K562 (cell line): ENCODE data around the gene SST. TPM values are rescaled to one million over a fixed set of nuclear protein-coding genes. Genes with fewer than 3 reads are reported as not detected.

Source experiments
- ATAC-seq: fragments of 200-7000 bp; cut with Tn5 transposase; 3 replicates; pipeline ENCODE4 v1.9.1; 2020; ENCODE audit warnings: moderate library complexity
- BruUV-seq: library from RNA; stranded (reverse); fragments of 400-500 nt; replicated peaks from 2 replicates; lab custom pipeline; 2021; lab: Mats Ljungman, UMichigan
- CTCF ChIA-PET: fragments of 300-600 bp; formaldehyde crosslinking; extraction: SDS; loops from one replicate; lab custom pipeline; 2021; ENCODE audit warnings: low intra/inter-chr PET ratio; lab: Yijun Ruan, JAX
- POLR2A ChIA-PET: fragments of 300-600, 350-650 bp; sonication (Branson Sonifier 250); formaldehyde crosslinking; extraction: SDS; loops from one replicate; lab custom pipeline; 2021; ENCODE audit warnings: antibody characterized with exemption, inconsistent platforms; lab: Yijun Ruan, JAX
- DNase-seq, 4 experiments: peaks; one replicate each; pipeline versions ENCODE4 v3.0.0 to v3.0.0-alpha.2; 2011 to 2018; ENCODE audit warnings: low spot score in 3 of 4, mixed read lengths in 3 of 4; ENCODE audit errors: extremely low read depth in 1 of 4
- FAIRE-seq: peaks from 2 replicates; lab custom pipeline; 2011; peaks lifted over from hg19 to GRCh38; lab: Jason Lieb, UNC
- H2AFZ ChIP-seq: 2 replicates; pipeline ENCODE4 v1.6.0; 2011; ENCODE audit warnings: low read depth, low read length, control low read depth, inconsistent platforms
- H3K27ac ChIP-seq: fragments of 200-600 bp; 3 replicates; pipeline ENCODE4 v1.8.0; 2011; ENCODE audit warnings: low read depth, mild to moderate bottlenecking, control low read depth, inconsistent platforms, low read length, moderate library complexity, mixed read lengths; ENCODE audit errors: extremely low read depth
- H3K27me3 ChIP-seq, 2 experiments: fragments of 300-600 bp in 1 of 2; 2 replicates in 1 of 2; 3 replicates in 1 of 2; pipeline versions ENCODE4 v1.6.0 to v1.8.0; 2011; ENCODE audit warnings: inconsistent platforms in 2 of 2, low read length in 2 of 2, mild to moderate bottlenecking in 1 of 2, mixed read lengths in 1 of 2, moderate library complexity in 1 of 2; ENCODE audit not compliant: control insufficient read depth in 2 of 2, insufficient read depth in 2 of 2
- H3K36me3 ChIP-seq: fragments of 300-600 bp; 3 replicates; pipeline ENCODE4 v1.8.0; 2011; ENCODE audit warnings: mild to moderate bottlenecking, low read length, inconsistent platforms; ENCODE audit not compliant: control insufficient read depth, insufficient read depth
- H3K4me1 ChIP-seq, 2 experiments: fragments of 200-600 bp in 1 of 2; replicated peaks in 1 of 2; 2 replicates in 1 of 2; 3 replicates in 1 of 2; pipeline versions ENCODE4 v1.5.1 to v1.8.0; 2011; ENCODE audit warnings: inconsistent platforms in 2 of 2, low read length in 2 of 2, mild to moderate bottlenecking in 1 of 2, mixed read lengths in 1 of 2, moderate library complexity in 1 of 2; ENCODE audit not compliant: control insufficient read depth in 2 of 2, insufficient read depth in 2 of 2
- H3K4me2 ChIP-seq: 2 replicates; pipeline ENCODE4 v1.6.1; 2011; ENCODE audit warnings: low read length, control low read depth, inconsistent platforms, mixed read lengths; ENCODE audit not compliant: insufficient read depth
- H3K4me3 ChIP-seq: fragments of 200-600 bp; sonication (generic), shearing (Covaris generic); 2 replicates; pipeline ENCODE4 v1.5.1; 2016; ENCODE audit warnings: control low read depth, inconsistent platforms
- H3K79me2 ChIP-seq: fragments of 200-600 bp; 3 replicates; pipeline ENCODE4 v1.8.0; 2011; ENCODE audit warnings: low read length, inconsistent platforms; ENCODE audit not compliant: control insufficient read depth, insufficient read depth
- H3K9ac ChIP-seq, 2 experiments: 2 replicates each; pipeline versions ENCODE4 v1.6.0 to v1.6.1; 2011; ENCODE audit warnings: low read depth in 2 of 2, low read length in 2 of 2, control low read depth in 1 of 2, inconsistent platforms in 1 of 2, mild to moderate bottlenecking in 1 of 2, mixed read lengths in 1 of 2; ENCODE audit not compliant: insufficient read depth in 1 of 2
- H3K9me1 ChIP-seq: one replicate; pipeline ENCODE4 v1.6.0; 2011; ENCODE audit warnings: inconsistent platforms, mild to moderate bottlenecking, low read length, moderate library complexity; ENCODE audit not compliant: control insufficient read depth, insufficient read depth
- H3K9me3 ChIP-seq: replicated peaks from 2 replicates; pipeline ENCODE4 v1.5.1; 2011; ENCODE audit warnings: low read depth, low read length, inconsistent platforms; ENCODE audit not compliant: control insufficient read depth, insufficient read depth
- H4K20me1 ChIP-seq: replicated peaks from 2 replicates; pipeline ENCODE4 v1.6.1; 2011; ENCODE audit warnings: low read length, inconsistent platforms, mixed read lengths; ENCODE audit not compliant: control insufficient read depth, insufficient read depth
- ATF7 ChIP-seq: fragments of 450-650 bp; IDR thresholded peaks from 2 replicates; pipeline ENCODE4 v1.7.1; 2014; ENCODE audit warnings: mild to moderate bottlenecking, moderate library complexity
- CBX1 ChIP-seq: sonication (generic); IDR thresholded peaks from 2 replicates; pipeline ENCODE4 v1.6.1; 2016; ENCODE audit warnings: antibody characterized with exemption, low read depth, mild to moderate bottlenecking
- FOXA1 ChIP-seq: fragments of 450-650 bp; IDR thresholded peaks from 2 replicates; pipeline ENCODE4 v1.6.1; 2016; ENCODE audit warnings: mild to moderate bottlenecking, borderline replicate concordance
- GABPA ChIP-seq: fragments of 200-800 bp; sonication (Bioruptor generic); conservative IDR thresholded peaks from 2 replicates; pipeline ENCODE4 v1.6.1; 2016; ENCODE audit warnings: low read depth, missing genetic modification characterization, missing compliant biosample characterization
- KAT7 ChIP-seq: sonication (generic); formaldehyde crosslinking; IDR thresholded peaks from 2 replicates; pipeline ENCODE4 v1.8.0; 2022; ENCODE audit warnings: missing genetic modification reagents, mild to moderate bottlenecking, borderline replicate concordance
- L3MBTL2 ChIP-seq: fragments of 450-650 bp; IDR thresholded peaks from 2 replicates; pipeline ENCODE4 v1.6.1; 2016; ENCODE audit warnings: mild to moderate bottlenecking, moderate library complexity
- MCM3 ChIP-seq: fragments of 450-650 bp; IDR thresholded peaks from 2 replicates; pipeline ENCODE4 v1.6.1; 2016
- POLR2A ChIP-seq: fragments of 450-650 bp; conservative IDR thresholded peaks from 2 replicates; pipeline ENCODE4 v1.6.1; 2016
- POLR2H ChIP-seq: IDR thresholded peaks from 2 replicates; pipeline ENCODE4 v1.6.1; 2016; ENCODE audit warnings: missing genetic modification characterization, low read depth, mild to moderate bottlenecking, control low read depth, missing compliant biosample characterization, moderate library complexity
- RBM17 ChIP-seq: fragments of 200-400 bp; formaldehyde crosslinking; IDR thresholded peaks from 2 replicates; pipeline ENCODE4 v1.6.1; 2017; ENCODE audit warnings: low read depth, mild to moderate bottlenecking, low read length, borderline replicate concordance
- STAG1 ChIP-seq: sonication (generic); formaldehyde crosslinking; IDR thresholded peaks from 2 replicates; pipeline ENCODE4 v1.5.0; 2020; ENCODE audit warnings: missing genetic modification reagents, borderline replicate concordance
- ZFPM2 ChIP-seq: fragments of 250-450 bp; sonication (Bioruptor Pico); IDR thresholded peaks from 2 replicates; pipeline ENCODE4 v1.5.1; 2022; ENCODE audit warnings: mild to moderate bottlenecking
- ZNF174 ChIP-seq: fragments of 250-450 bp; sonication (Bioruptor Pico); IDR thresholded peaks from 2 replicates; pipeline ENCODE4 v1.4.0; 2020; ENCODE audit warnings: mild to moderate bottlenecking
- ZNF316 ChIP-seq: fragments of 450-650 bp; IDR thresholded peaks from 2 replicates; pipeline ENCODE4 v1.6.1; 2016
- ZNF57 ChIP-seq: fragments of 450-650 bp; formaldehyde crosslinking; IDR thresholded peaks from 2 replicates; pipeline ENCODE4 v1.4.0; 2020; ENCODE audit warnings: mild to moderate bottlenecking, moderate library complexity
- WGBS: fragments of 100-300 bp; shearing (Covaris generic); methylation state at CpG from one replicate; pipeline ENCODE4 v1.1.6; 2016; ENCODE audit warnings: low coverage, mixed read lengths; ENCODE audit not compliant: insufficient coverage; ENCODE audit errors: missing lambda C conversion rate; 5-methylcytosine and 5-hydroxymethylcytosine counted together
- in situ Hi-C: fragments of 300-500 bp; cut with MboI; formaldehyde crosslinking; loops from 4 replicates; pipeline ENCODE4 v1.15.0; 2018; ENCODE audit warnings: inconsistent platforms, mixed read lengths
- intact Hi-C: fragments of 100-400 bp; cut with micrococcal nuclease; formaldehyde crosslinking; loops from 2 replicates; pipeline ENCODE4 v1.14.2; 2022
- polyA plus RNA-seq, 8 experiments: library from polyadenylated mRNA; depleted of rRNA in 4 of 8; stranded (reverse) in 5 of 8; unstranded in 3 of 8; fragments of >200 nt; fragmentation: Nextera tagmentation in 2 of 8; fragmentation: Illumina TruSeq in 1 of 8; extraction: Ambion mirVana in 2 of 8; extraction: Trizol in 1 of 8; gene quantifications; 2 replicates each; pipeline versions ENCODE4 v1.2.1 to v1.2.3, GENCODE V29; 2011 to 2014; ENCODE audit warnings: inconsistent platforms in 1 of 8, missing spikeins in 1 of 8
- total RNA-seq, 7 experiments: library from RNA; depleted of rRNA in 6 of 7; stranded (reverse); fragments of >200 nt in 6 of 7; fragmentation: Illumina TruSeq in 2 of 7; extraction: Trizol in 2 of 7; gene quantifications; 2 replicates each; pipeline versions ENCODE4 v1.2.1 to v1.2.3, GENCODE V29; 2011 to 2021; ENCODE audit warnings: low replicate concordance in 1 of 7
- TF ChIP-seq, protein P1 (sequence below): fragments of 450-650 bp; IDR thresholded peaks from 2 replicates; pipeline ENCODE4 v1.7.1; 2018; ENCODE audit warnings: mild to moderate bottlenecking, low read depth; ENCODE audit not compliant: partially characterized antibody
- TF ChIP-seq, protein P2 (sequence below): IDR thresholded peaks from 2 replicates; pipeline ENCODE4 v1.6.1; 2014; ENCODE audit warnings: antibody characterized with exemption

SST gene
- total and polyA plus RNA-seq, 9 of the 15 experiments (the other 6 are each of a cell fraction or from before 2014, with no cell fraction given): not detected

GRCh38 chr3:187696021-187696420 lies 25.8 kb upstream of the SST start:
- no peak for FAIRE-seq
- Histone ChIP-seq H3K9ac (no peak overlapping the region), H4K20me1 (no peaks in the 10 kb centered on the region), H3K4me3 (no peak overlapping the region), H3K9me3 (no peaks in the 10 kb centered on the region), H3K79me2 (no peaks in the 10 kb centered on the region), H2AFZ (no peak overlapping the region), H3K4me2 (no peak overlapping the region), H3K9me1 (no peaks in the 10 kb centered on the region), H3K36me3 (no peaks in the 10 kb centered on the region), H3K27ac (no peak overlapping the region), H3K4me1 (peaks cover 0 to 8% of the 10 kb centered on the region in 2 experiments; a peak in 1 of 5 replicates), H3K27me3 (peaks cover 0 to 26% of the 10 kb centered on the region in 2 experiments; a peak in 3 of 5 replicates)
- in situ Hi-C loops (no loop called here), intact Hi-C loops (no loop called here)
- no peak for TF ChIP-seq ZNF316
- TF ChIP-seq L3MBTL2: no peak
- TF ChIP-seq RBM17: no peak
- no peak for TF ChIP-seq ATF7
- TF ChIP-seq KAT7 (CRISPR knock-in tag): no peak
- no peak for TF ChIP-seq ZFPM2 (CRISPR knock-in tag)
- no peak for TF ChIP-seq POLR2A
- TF ChIP-seq, protein P1, sequence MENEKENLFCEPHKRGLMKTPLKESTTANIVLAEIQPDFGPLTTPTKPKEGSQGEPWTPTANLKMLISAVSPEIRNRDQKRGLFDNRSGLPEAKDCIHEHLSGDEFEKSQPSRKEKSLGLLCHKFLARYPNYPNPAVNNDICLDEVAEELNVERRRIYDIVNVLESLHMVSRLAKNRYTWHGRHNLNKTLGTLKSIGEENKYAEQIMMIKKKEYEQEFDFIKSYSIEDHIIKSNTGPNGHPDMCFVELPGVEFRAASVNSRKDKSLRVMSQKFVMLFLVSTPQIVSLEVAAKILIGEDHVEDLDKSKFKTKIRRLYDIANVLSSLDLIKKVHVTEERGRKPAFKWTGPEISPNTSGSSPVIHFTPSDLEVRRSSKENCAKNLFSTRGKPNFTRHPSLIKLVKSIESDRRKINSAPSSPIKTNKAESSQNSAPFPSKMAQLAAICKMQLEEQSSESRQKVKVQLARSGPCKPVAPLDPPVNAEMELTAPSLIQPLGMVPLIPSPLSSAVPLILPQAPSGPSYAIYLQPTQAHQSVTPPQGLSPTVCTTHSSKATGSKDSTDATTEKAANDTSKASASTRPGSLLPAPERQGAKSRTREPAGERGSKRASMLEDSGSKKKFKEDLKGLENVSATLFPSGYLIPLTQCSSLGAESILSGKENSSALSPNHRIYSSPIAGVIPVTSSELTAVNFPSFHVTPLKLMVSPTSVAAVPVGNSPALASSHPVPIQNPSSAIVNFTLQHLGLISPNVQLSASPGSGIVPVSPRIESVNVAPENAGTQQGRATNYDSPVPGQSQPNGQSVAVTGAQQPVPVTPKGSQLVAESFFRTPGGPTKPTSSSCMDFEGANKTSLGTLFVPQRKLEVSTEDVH: no peak
- TF ChIP-seq POLR2H (tag): no peak
- no peak for TF ChIP-seq GABPA (tag)
- TF ChIP-seq FOXA1: no peak
- TF ChIP-seq, protein P2, sequence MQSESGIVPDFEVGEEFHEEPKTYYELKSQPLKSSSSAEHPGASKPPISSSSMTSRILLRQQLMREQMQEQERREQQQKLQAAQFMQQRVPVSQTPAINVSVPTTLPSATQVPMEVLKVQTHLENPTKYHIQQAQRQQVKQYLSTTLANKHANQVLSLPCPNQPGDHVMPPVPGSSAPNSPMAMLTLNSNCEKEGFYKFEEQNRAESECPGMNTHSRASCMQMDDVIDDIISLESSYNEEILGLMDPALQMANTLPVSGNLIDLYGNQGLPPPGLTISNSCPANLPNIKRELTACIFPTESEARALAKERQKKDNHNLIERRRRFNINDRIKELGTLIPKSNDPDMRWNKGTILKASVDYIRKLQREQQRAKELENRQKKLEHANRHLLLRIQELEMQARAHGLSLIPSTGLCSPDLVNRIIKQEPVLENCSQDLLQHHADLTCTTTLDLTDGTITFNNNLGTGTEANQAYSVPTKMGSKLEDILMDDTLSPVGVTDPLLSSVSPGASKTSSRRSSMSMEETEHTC: no peak
- no peak for TF ChIP-seq CBX1
- no peak for TF ChIP-seq STAG1 (CRISPR knock-in tag)
- no peak for TF ChIP-seq MCM3
- TF ChIP-seq ZNF174 (CRISPR knock-in tag): no peak
- no peak for TF ChIP-seq ZNF57 (CRISPR knock-in tag)
- DNase-seq: no peak
- BruUV-seq: no TSS peak
- no peak for ATAC-seq
- POLR2A ChIA-PET: interaction anchor here (1.0 kb wide), 1 partner anchor 11 kb away, joined by 4 read pairs; no protein-coding TSS in a partner anchor
- WGBS: 0% methylated on average over 4 of the region's 4 CpGs
- CTCF ChIA-PET: no interaction called here
